Measurements from ENCODE around the gene RRN3. TPM values are rescaled to one million over a fixed set of nuclear protein-coding genes. Genes with fewer than 3 reads are reported as not detected.

RRN3 gene
- total and polyA plus RNA-seq, 10 donors = 11.6 to 38.6 (median 30.1) TPM

- H3K9me3 ChIP-seq = no peaks in the 10 kb centered on the region
- TF ChIP-seq CTCF (IDR thresholded peaks at IDR 0.05 in 8 of 11, conservative IDR thresholded peaks at IDR 0.05 in 3 of 11) = no peak
- TF ChIP-seq POLR2AphosphoS5 (IDR thresholded peaks at IDR 0.05) = no peak
- no peak for TF ChIP-seq POLR2A (IDR thresholded peaks at IDR 0.05)
- WGBS, 5 donors = 63 to 92% (median 66%) methylated on average over 3 of the region's 3 CpGs
- no peak overlapping the region for H3K4me3 ChIP-seq
- DNase-seq = no peak
- H3K27ac ChIP-seq = no peak overlapping the region
- H3K27me3 ChIP-seq (replicated peaks in 1 of 7) = no peaks in the 10 kb centered on the region
- H3K36me3 ChIP-seq = peaks cover 6 to 63% (median 49%) of the 10 kb centered on the region in 6 donors
- intact Hi-C loops (cut with DNase I; ENCODE audit: low total_unique reads) = no loop called here
- H3K4me1 ChIP-seq = peaks cover 4 to 34% (median 16%) of the 10 kb centered on the region in 6 donors
These were observed 34.7 kb downstream of the RRN3 start for GRCh38 chr16:15059324-15059723.

GRCh38 chr16:15057681-15058417, 36.2 kb downstream of the RRN3 start:
- DNase-seq = no peak
- Histone ChIP-seq H3K36me3 (peaks cover 6 to 49% (median 35%) of the 10 kb centered on the region in 6 donors), H3K27me3 (replicated peaks in 1 of 7) (no peaks in the 10 kb centered on the region), H3K4me3 (no peak overlapping the region), H3K27ac (no peak overlapping the region), H3K4me1 (peaks cover 4 to 48% (median 27%) of the 10 kb centered on the region in 6 donors), H3K9me3 (no peaks in the 10 kb centered on the region)
- intact Hi-C loops (cut with DNase I; ENCODE audit: low total_unique reads) = no loop called here
- WGBS, 5 donors = 81 to 90% (median 82%) methylated on average over 7 of the region's 7 CpGs
- TF ChIP-seq POLR2A (IDR thresholded peaks at IDR 0.05) = no peak
- TF ChIP-seq CTCF (IDR thresholded peaks at IDR 0.05 in 8 of 11, conservative IDR thresholded peaks at IDR 0.05 in 3 of 11) = no peak

- H3K36me3 ChIP-seq = peaks cover 0 to 24% (median 13%) of the 10 kb centered on the region in 6 donors
- intact Hi-C loops (cut with DNase I; ENCODE audit: low total_unique reads) = no loop called here
- peak; percentile 96 for DNase-seq
- H3K9me3 ChIP-seq = no peaks in the 10 kb centered on the region
- peak overlapping the region; percentile 82 to 93 (median 88) for H3K27ac ChIP-seq
- H3K27me3 ChIP-seq (replicated peaks in 1 of 7) = no peaks in the 10 kb centered on the region
- TF ChIP-seq POLR2A (IDR thresholded peaks at IDR 0.05) (peak in 1 of 3 donors; percentile 34), CTCF (IDR thresholded peaks at IDR 0.05 in 8 of 11, conservative IDR thresholded peaks at IDR 0.05 in 3 of 11) (no peak), POLR2AphosphoS5 (IDR thresholded peaks at IDR 0.05) (peak in 2 of 3 donors; percentile 7 to 71)
- 3 to 14% (median 4%) methylated on average over 13 to 81 of the region's 81 CpGs for WGBS, 5 donors
- H3K4me3 ChIP-seq = peak overlapping the region; percentile 75 to 98 (median 91)
- H3K4me1 ChIP-seq = peaks cover 4 to 44% (median 29%) of the 10 kb centered on the region in 6 donors
These were observed 38.7 kb downstream of the RRN3 start for GRCh38 chr16:15055141-15056053.

Data from spleen (tissue), 11 donors.